MCF 10A (cell line): ENCODE data around the gene BTG1. TPM values are rescaled to one million over a fixed set of nuclear protein-coding genes. Genes with fewer than 3 reads are reported as not detected.

Experiments used
- BruUV-seq: library from RNA; stranded (reverse); fragments of 400-500 nt; replicated peaks from 2 replicates; lab custom pipeline; 2021; lab: Mats Ljungman, UMichigan
- CTCF ChIA-PET: fragments of 300-600 bp; sonication (Branson Sonifier 250); formaldehyde crosslinking; extraction: SDS; loops from one replicate; lab custom pipeline; 2021; ENCODE audit warnings: antibody characterized with exemption, inconsistent platforms; lab: Yijun Ruan, JAX
- POLR2A ChIA-PET: fragments of 300-600, 350-650 bp; sonication (Branson Sonifier 250); formaldehyde crosslinking; extraction: SDS; loops from one replicate; lab custom pipeline; 2020; ENCODE audit warnings: antibody characterized with exemption, inconsistent platforms; lab: Yijun Ruan, JAX
- DNase-seq: peaks from one replicate; pipeline ENCODE4 v3.0.0-alpha.2; 2018; ENCODE audit not compliant: unreplicated experiment
- H3K27ac Mint-ChIP-seq: one replicate; pipeline ENCODE4 v1.8.0; 2022; ENCODE audit warnings: mild to moderate bottlenecking, low read depth, mixed read lengths; ENCODE audit not compliant: unreplicated experiment
- H3K27me3 Mint-ChIP-seq: one replicate; pipeline ENCODE4 v1.8.0; 2022; ENCODE audit warnings: mixed read lengths; ENCODE audit not compliant: insufficient read depth, unreplicated experiment
- H3K36me3 Mint-ChIP-seq: one replicate; pipeline ENCODE4 v1.8.0; 2022; ENCODE audit warnings: mild to moderate bottlenecking, moderate library complexity, mixed read lengths; ENCODE audit not compliant: insufficient read depth, unreplicated experiment
- H3K4me1 Mint-ChIP-seq: one replicate; pipeline ENCODE4 v1.8.0; 2022; ENCODE audit warnings: mixed read lengths; ENCODE audit not compliant: insufficient read depth, unreplicated experiment
- H3K4me3 Mint-ChIP-seq: one replicate; pipeline ENCODE4 v1.8.0; 2022; ENCODE audit warnings: mild to moderate bottlenecking, moderate library complexity, mixed read lengths; ENCODE audit not compliant: unreplicated experiment
- H3K9me3 Mint-ChIP-seq: one replicate; pipeline ENCODE4 v1.8.0; 2022; ENCODE audit warnings: mixed read lengths; ENCODE audit not compliant: unreplicated experiment
- CTCF ChIP-seq: fragments of 200-600 bp; IDR thresholded peaks from one replicate; pipeline ENCODE4 v1.8.0; 2022; ENCODE audit warnings: antibody characterized with exemption, mild to moderate bottlenecking; ENCODE audit not compliant: unreplicated experiment
- intact Hi-C: fragments of 100-400 bp; cut with micrococcal nuclease; formaldehyde crosslinking; loops from 2 replicates; pipeline ENCODE4 v1.14.1; 2022
- total RNA-seq: library from RNA; stranded (reverse); gene quantifications from 2 replicates; pipeline ENCODE4 v1.2.3, GENCODE V29; 2022

Gene BTG1
- total RNA-seq, 1 experiment from 2014 or later: 128 TPM

- H3K4me3 Mint-ChIP-seq: no peak overlapping the region
- H3K9me3 Mint-ChIP-seq: peaks cover 12% of the 10 kb centered on the region
- CTCF ChIA-PET: interaction anchor here (0.6 to 0.8 kb wide), 3 partner anchors 9 to 723 kb away, joined by 4 to 5 read pairs (median 5); no protein-coding TSS in a partner anchor
- intact Hi-C loops: no loop called here
- no peak for DNase-seq
- no peaks in the 10 kb centered on the region for H3K36me3 Mint-ChIP-seq
- peaks cover 29% of the 10 kb centered on the region for H3K4me1 Mint-ChIP-seq
- POLR2A ChIA-PET: interaction anchor here (0.5 to 1.4 kb wide), 3 partner anchors 10 to 711 kb away, joined by 3 to 5 read pairs (median 3); no protein-coding TSS in a partner anchor
- H3K27me3 Mint-ChIP-seq: no peaks in the 10 kb centered on the region
- BruUV-seq: no TSS peak
- no peak for TF ChIP-seq CTCF
- H3K27ac Mint-ChIP-seq: peak overlapping the region; percentile 53
These were observed 40.5 kb downstream of the BTG1 start for GRCh38 chr12:92105110-92105509.

- Mint-ChIP-seq H3K27ac (no peak overlapping the region), H3K9me3 (peaks cover 14% of the 10 kb centered on the region), H3K4me1 (peaks cover 14% of the 10 kb centered on the region), H3K36me3 (no peaks in the 10 kb centered on the region), H3K4me3 (no peak overlapping the region), H3K27me3 (no peaks in the 10 kb centered on the region)
- intact Hi-C loops: no loop called here
- BruUV-seq: no TSS peak
- ChIA-PET POLR2A (no interaction called here), CTCF (no interaction called here)
- DNase-seq: no peak
- TF ChIP-seq CTCF: no peak
These were observed 43.0 kb downstream of the BTG1 start for GRCh38 chr12:92102606-92103005.

GRCh38 chr12:92098594-92099380 is 46.9 kb downstream of the BTG1 start:
- H3K4me3 Mint-ChIP-seq: no peak overlapping the region
- no peak for DNase-seq
- POLR2A ChIA-PET: interaction anchor here (0.7 kb wide), 1 partner anchor 88 kb away, joined by 3 read pairs; no protein-coding TSS in a partner anchor
- intact Hi-C loops: no loop called here
- no peaks in the 10 kb centered on the region for H3K27me3 Mint-ChIP-seq
- CTCF ChIA-PET: interaction anchor here (0.6 to 1.2 kb wide), 2 partner anchors 15 to 203 kb away, joined by 3 to 5 read pairs; no protein-coding TSS in a partner anchor
- H3K36me3 Mint-ChIP-seq: no peaks in the 10 kb centered on the region
- H3K9me3 Mint-ChIP-seq: peaks cover 14% of the 10 kb centered on the region
- BruUV-seq: no TSS peak
- H3K4me1 Mint-ChIP-seq: peaks cover 13% of the 10 kb centered on the region
- TF ChIP-seq CTCF: no peak
- no peak overlapping the region for H3K27ac Mint-ChIP-seq

GRCh38 chr12:92096346-92097136 is 49.1 kb downstream of the BTG1 start:
- Mint-ChIP-seq H3K27me3 (no peaks in the 10 kb centered on the region), H3K9me3 (peaks cover 14% of the 10 kb centered on the region), H3K4me1 (peaks cover 13% of the 10 kb centered on the region), H3K4me3 (no peak overlapping the region), H3K36me3 (no peaks in the 10 kb centered on the region), H3K27ac (peak overlapping the region; percentile 61)
- CTCF ChIA-PET: interaction anchor here (0.7 kb wide), 1 partner anchor 522 kb away, joined by 3 read pairs; no protein-coding TSS in a partner anchor
- BruUV-seq: no TSS peak
- no peak for DNase-seq
- POLR2A ChIA-PET: interaction anchor here (0.7 to 1.4 kb wide), 4 partner anchors 8 to 247 kb away, joined by 3 to 5 read pairs (median 3); no protein-coding TSS in a partner anchor
- intact Hi-C loops: no loop called here
- no peak for TF ChIP-seq CTCF
